Activated CD8-positive, alpha-beta memory T cell treated with anti-CD3 and anti-CD28 coated beads, Interleukin-2, amount 50 U/mL, for 1 hour (primary cell): Measurements from ENCODE around the gene TMPRSS6.

ENCODE experiments used
- DNase-seq: peaks from one replicate; pipeline ENCODE4 v3.0.0-alpha.2; 2020; ENCODE audit errors: extremely low read depth

TMPRSS6 gene

DNA sequence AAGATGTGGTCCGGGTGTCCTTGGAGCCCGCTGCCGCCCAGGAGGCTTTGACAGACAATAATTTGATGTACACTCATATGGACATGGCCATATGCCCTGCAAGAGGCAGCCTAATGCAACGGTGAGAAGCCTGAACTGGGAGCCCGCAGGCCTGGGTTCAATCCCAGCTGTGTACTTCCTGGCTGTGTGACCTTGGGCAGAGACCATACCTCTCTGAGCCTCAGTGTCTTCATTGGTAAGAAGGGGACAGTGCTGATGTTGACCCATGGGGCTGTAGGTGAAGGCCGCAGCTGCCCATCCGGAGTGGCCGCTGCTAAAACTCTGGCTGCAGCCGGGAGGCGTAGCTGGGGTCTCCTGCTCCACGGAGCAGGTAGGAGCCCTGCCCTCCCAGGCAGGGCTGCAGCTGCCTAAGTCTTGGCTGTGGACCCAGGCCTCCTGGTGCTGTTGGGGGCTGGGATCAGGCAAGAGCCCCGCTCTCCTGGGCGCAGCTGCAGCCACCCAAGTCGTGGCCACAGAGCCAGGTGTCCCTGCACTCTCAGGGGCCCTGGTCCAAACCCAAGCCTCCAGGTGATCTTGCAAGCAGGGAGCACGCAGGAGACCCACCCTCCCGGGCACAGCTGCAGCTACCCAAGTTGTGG lies 31.3 kb upstream of the TMPRSS6 start:
- DNase-seq, result no peak

DNA sequence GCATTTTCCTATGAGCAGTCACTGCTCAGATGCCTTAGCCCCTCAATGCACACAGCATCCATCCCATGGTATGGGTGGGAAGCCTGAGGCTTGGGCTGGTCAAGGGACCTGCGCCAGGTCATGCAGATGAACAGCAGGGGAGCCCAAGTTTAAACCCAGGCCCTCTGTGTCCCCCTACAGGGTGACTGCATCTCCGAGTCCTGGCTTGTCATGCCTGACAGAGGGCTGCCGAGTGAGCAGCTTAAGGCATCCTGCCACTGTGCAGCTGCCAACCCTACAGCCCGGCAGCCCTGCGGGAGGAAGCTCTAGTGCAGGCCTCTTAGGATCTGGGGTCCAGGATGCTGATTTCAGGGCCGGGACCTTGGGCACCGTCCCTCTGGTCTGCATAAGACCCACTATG lies 30.2 kb upstream of the TMPRSS6 start:
- no peak for DNase-seq

DNA sequence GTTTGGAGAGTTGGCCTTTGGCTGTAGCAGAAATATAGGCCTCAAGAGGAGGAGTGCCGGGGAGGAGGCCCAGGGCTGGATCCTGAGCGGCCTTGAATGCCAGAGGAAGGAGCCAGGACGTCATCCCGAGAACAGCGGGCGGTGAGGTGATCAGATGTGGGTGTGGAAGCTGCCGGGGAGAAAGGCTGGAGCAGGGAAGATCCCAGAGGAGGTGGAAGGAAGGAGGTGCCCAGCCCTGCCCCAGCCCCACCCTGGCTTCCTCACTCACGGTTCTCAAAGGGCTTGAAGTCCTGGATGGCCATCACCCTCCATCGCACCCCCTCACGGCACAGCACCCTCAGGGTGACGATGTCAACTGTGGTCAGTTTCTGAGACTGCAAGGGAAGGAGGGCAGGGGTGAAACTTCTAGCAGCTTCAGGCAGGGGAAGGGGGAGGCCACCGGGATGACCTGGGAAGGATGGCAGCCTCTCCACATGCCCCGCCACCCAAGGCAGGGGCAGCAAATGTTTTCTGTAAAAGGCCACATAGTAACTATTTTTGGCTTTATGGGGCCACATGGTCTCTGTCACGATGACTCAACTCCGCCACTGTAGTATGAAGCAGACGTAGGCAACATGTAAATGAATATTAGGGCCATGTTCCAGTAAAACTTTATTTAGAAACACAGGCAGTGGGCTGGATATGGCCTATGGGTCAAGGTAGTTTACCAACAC lies 29.5 kb upstream of the TMPRSS6 start:
- no peak for DNase-seq

DNA sequence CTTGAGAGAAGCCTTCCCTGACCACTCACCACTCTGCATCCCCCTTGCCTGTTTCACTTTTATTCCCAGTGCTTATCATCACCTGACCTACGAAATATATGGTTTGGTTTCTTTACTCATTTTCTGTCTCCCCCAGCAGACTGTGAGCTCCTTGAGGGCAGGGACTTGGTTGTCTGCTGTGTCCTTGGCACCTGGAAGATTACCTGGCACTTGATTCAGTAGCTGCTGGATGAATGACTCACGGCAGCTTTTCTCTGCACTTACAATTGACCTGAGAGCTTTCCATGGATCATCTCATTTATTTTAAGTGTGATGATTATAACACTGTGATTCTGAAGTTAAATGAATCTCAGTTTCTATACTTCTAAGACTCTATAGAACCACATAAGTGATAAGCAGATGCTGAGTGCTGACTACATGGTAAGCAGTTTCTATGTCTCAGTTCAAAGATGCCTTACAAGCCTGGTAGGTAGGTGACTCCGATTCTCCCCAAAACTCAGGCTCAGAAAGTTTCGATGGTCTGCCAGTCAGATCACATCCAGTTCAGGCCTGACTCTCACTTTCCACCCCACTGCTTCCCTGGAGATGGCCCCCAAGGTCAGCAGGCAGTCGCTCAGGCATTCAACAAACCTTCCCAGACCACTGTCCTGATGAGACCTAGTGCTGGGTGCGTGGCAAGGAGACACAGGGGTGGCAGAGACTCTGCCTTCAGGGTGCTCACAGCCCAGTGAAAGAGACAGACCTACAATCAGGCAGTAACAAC lies 28.6 kb upstream of the TMPRSS6 start:
- DNase-seq, result no peak

DNA sequence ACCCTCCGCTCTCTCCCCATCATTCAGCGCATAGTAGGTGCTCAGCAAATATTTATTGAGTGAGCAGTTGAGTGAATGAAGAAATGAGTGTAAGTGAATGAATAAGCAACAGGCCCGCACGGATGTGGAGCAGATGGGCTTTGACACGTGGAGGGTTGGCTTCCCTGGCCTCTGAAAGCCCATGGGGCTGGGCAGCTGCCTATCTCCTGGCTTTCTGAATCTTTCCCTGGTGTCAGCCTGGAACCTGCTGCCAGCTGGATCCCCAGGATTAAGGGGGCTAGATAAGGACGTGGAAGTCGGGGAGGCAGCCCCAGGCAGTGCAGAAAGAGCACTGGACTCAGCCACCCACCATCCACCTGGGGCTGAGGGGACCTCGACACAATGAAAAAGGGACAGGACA lies 27.6 kb upstream of the TMPRSS6 start:
- DNase-seq, result no peak

DNA sequence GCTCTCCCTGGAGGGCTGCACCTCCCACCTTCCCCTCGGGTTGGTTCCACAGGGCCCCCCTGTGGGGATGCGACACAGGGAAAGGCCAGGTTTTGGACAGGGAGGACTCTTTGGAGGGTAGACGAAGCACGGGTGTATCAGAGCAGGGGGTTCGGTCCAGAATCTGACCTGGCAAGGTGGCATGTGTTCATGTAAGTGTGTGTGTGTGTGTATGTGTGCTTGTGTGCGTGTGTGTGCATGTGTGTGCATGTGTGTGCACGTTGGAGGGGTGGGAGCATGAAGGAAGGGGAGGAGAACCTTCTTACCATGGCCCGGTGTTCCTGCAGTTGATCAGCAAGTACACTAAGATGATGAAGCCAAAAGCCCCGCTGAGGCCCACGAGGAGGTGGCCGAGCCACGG lies 25.5 kb upstream of the TMPRSS6 start:
- no peak for DNase-seq

DNA sequence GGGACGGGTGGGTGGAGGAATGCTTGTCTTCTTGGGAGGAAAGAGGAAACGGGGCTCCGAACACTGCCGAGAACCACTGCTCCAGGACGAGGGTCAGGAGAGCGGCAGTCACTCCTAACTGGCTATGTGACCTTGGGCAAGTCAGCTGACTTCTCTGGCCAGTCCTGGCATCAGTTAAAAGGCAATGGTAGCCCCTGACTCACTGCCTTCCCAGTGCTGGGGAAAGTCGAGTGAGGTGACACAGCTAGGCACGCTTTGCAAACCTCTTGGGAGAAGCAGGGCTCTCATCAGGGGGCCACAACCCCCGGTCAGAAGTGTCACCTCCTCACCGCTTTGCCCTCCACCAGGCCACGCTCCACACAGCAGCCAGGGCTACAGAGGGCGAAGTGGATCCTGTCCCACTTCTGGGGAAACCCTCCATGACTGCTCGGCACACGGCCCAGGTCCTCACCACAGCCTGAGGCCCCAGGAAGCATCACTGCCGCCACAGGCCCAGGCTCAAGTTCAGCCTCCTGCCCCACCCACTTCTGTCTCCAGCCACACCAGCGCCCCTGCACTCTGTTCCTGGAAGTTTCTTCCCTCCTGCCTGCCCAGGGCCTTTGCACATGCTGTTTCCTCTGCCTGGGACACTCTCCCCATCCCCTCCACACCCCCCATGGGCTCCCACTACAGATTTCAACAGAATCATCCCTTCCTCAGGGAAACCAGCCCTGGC lies 23.9 kb upstream of the TMPRSS6 start:
- no peak for DNase-seq

DNA sequence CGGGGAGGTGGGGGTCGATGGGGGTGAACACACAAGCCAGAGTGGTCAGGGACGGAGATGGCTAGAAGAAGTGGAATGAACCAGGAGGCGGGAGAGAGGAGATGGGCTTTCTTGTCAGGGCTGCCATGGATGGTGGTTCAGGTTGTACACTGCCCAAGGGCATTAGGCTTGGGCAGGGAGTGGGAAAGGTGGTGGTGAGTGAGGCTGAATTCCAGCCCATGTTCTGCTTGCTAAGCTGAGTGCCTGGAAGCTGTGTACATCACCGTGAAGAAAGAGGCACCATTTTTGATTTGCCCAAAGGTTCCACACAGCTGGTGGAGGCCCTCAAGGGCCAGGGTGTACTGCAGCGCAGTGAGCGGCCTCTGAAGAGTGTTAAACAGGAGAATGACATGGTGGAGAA lies 23.3 kb upstream of the TMPRSS6 start:
- DNase-seq, result no peak

DNA sequence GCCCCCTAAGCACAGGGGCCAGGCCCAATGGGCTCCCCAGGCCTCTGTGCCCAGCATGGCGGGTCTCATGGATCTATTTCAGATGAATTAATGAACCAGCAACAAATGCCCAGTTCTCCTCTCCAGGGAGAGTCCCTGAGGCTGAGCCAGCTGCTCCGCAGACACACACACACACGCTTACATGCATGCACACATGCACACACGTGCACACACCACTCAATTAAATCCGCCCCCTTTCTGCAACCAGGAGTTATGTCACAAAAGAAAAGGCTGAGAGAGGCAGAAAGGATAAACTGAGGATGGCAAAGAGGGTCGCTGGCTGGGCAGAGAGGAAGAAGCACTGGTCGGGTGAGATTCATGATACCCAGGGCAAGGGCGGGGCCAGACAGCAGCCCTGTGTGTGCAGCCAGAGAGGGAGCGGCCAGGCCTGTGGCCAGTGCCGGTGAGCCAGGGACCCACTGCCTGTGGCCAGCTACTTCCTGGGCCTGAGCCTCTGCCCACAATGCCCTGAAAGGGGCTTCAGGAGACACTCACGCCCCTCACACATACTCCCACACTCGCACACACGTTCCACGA lies 20.4 kb upstream of the TMPRSS6 start:
- DNase-seq, result no peak

DNA sequence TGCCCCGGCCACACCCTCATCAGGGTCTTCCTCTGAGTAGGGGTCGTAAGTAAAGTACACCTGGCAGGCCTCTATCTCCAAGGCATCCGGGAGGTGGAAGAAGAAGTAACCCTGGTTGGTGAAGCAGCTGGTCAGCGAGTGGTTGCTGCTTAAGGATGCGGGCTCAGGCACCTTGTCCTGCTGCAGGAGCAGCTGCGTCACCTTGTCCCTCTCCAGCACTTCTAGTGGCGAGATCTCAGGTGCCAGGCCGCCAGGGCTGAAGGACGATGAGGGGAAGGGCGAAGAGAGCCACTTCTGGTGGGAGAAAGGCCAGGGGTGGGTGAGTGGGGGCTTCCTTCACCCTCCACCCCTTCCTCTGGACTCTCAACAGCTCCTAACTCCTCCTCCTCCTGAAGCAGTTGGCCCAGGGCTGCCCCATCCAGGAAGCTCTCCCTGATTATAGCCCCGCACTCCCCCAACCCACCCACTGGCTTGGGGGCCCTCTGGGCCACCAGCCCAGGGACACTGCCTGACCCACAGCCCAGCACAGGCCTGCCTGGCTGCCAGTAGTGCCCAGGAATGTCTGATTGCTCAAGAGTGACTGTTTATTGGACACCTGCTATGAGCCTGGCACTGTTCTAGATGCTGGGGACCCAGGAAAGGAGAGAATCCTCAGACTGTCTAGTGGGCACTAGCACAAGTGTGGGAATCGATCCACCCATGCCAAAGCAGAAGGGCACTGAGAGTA lies 19.2 kb upstream of the TMPRSS6 start:
- DNase-seq, result no peak

DNA sequence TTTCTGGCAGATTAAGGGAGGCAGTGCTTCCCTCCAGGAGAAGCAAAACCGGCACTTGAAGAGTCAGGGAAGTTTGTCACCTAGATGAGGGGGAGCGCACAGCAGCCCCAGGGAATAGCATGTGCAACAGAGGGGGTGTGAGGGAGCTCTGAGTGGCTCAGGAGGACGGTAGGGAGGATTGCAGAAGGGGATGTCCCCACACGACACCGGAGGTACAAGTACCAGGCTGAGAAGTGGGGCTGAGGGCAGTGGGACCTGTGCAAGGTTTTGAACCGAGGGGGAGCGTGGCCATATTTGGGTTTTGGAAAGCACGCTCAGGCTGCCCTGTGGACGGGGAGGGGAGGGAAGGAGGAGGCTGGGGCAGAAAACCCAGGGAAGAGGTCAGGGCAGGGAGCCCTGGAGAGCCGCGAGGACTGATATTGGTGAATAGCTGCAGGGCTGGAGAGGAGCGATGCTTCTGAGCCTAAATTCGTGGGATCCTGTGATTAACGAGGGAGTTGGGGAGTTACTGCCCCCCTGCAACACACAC lies 17.9 kb upstream of the TMPRSS6 start:
- no peak for DNase-seq

DNA sequence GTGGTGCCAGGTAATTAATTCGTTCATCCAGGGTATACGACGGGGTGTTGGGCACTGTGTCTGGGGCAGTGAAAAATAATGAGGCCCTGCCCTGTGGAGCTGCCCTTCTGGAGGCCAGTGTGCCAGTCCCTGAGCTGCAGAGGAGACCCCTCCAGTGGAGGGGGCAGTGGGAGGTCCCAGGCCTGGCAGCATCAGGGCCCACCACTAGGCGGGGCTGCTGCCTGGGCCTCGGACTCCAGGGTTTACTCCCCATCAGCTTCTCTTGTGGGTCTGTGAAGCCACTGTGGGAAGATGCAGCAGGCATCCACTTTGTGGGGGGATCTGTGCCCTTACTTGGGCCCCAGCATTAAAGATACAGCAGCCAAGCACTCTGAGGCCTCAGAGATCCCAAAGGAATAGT lies 17.4 kb upstream of the TMPRSS6 start:
- DNase-seq, result no peak

DNA sequence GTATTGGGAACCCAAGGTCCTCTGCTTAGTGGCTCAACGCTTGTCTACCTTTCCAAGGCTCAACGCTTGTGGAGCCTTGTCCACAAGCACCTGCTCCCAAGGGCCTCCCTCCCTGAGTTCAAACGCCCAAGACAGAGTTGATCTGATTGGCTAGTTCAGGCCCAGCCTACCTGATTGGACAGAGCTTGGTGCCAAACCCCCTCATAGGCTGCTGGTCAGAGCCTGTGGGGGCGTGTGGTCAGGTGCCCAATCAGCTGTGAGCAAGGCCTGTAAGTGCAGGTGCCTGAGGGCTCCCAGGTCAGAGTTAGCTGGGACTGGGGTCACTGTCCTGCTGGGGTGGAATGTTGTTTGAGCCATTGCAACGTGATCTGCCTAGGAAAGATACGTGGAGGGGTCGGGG lies 16.9 kb upstream of the TMPRSS6 start:
- no peak for DNase-seq

DNA sequence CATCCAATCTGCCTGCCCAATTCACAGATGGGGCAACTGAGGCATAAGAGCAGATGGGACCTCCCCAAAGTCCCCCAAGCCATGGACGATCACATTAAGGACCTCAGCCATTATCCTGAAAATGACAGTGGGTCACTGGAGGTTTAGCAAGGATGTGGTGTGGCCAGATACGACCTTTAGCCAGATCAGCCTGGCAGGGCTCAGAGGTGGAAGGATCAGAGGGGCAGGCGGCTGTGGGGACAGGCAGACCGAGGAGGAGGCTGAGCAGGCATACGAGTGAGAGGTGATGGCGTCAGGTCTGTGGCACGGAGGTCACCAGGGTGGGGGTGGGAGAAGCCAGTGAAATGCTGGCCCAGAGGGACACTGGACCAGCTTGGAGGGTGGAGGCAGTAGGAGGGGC lies 14.1 kb upstream of the TMPRSS6 start:
- no peak for DNase-seq

DNA sequence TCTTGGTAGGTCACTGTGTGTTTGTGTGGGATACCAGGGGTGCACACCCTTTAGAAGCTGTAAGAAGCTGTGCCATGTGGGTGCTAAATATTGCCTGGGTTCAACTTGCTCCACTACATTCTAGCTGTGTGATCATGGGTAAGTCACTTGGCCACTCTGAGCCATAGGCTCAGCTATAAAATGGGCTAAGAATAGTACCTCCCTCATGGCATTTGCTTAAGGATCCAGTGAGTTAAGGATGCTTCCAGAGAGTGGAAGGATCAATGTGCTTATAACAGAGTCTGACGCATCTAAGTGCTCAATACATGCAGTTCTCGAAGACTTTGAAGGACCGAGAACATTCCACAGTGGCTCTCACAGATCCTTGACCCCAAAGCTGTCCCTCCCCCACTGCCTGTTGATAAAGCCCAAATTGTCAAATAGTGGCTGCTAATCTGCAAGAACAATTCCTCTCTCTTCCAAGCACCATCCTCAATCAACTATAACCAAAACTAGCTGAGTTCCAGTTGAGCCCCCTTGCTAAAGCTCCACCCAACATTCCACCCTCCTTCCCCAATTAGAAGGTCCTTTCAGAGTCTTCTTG lies 13.2 kb upstream of the TMPRSS6 start:
- no peak for DNase-seq

DNA sequence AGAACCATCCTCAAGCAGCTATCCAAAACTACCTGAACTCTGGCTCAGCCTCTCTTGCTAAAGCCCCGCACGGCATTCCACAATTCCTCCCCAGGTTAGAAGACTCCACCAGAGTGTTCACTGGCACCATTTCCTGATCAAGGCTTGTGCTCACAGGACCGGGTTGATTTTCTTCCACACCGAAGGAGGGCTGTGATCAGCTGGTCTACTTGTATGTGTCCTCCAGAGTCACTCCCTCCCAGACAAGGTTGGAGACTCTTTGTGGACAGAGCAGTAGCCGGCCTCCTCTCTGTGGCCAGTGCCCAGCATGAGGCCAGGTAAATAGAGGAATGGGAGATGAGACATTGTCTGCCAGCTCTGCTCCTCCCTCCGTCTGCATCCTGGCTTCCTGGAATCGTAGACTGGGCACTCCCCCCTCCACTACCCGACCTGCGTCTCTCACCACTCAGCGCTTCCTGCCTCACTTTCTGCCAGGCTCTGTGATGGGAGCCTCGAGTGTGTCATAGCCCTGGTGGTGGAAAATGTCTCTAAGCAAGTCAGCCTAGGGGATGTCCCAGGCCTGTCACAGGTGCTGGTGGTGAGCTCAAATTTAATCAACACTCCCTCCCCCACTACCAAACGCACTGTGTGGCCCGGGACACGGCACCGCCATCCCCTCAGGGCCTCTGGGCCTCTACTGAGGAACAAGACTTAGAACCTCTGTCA lies 12.5 kb upstream of the TMPRSS6 start:
- peak; percentile 93 for DNase-seq

DNA sequence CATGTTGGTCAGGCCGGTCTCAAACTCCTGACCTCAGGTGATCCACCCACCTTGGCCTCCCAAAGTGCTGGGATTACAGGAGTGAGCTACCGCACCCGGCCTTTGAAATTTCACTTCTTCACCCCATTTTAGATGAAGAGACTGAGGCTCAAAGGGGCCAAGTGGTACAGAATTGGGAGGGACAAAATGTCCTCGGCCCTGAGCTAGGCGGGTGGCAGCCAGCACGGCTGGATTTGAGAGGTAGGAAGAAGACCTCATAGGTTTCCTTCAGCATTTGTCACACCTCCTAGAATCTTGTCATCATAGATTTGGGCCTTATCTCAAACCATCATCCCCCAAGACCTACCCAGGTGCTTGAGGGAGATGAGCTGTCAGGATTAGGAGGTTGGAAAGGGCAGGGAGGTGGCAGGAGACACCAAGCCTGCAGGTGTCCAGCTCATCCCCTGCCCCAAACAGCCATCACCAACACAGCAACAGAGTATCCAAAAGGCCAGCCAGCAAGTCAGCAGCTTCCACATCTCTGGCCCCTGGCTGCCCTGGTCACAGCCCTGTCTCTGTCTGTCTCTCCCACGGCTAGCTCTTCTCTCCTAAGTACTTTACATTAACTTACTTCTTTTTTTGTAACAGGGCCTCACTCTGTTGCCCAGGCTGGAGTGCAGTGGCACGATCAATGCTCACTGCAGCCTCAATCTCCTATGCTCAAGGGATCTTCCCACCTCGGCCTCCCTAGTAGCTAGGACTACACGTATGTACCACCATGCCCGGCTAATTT lies 11.2 kb upstream of the TMPRSS6 start:
- DNase-seq, result no peak

DNA sequence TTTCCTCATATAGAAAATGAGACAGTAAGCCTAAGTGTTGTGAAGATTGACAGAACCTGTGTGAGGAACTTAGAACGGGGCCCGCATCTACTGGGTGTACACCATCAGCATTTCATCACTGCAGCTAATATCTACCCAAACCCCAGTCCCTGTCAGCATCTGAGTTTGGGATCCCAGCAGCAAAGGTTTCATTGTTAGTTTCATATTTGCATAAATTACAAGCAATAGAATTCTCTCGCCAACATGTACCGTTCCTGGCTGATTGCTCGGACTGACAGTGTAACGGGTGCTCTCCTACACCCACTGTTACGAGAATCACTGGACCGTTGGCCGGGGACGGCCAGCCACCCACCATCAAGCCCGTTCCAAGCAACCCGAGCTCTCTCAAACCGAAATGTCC lies 10.4 kb upstream of the TMPRSS6 start:
- no peak for DNase-seq

DNA sequence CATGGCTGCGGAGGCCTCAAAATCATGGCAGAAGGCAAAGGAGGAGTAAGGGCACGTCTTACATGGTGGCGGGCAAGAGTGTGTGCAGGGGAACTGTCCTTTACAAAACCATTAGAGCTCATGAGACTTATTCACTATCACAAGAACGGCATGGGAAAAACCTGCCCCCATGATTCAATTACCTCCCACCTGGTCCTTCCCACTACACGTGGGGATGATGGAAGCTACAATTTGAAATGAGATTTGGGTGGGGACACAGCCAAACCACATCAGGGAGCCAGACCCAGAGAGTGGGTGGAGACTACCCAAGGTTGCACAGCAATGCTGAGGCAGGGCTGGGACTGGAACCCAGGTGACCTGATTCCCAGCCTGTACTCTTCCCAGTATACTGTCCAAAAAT lies 8.6 kb upstream of the TMPRSS6 start:
- no peak for DNase-seq
